ENCODE results near the gene SS18L1.

The SS18L1 gene

GRCh38 chr20:62158088-62158400 lies 14.5 kb downstream of the SS18L1 start:
- DNase-seq = no peak

- no peak for DNase-seq
Measured at GRCh38 chr20:62158541-62158940, 15.0 kb downstream of the SS18L1 start.

- DNase-seq = no peak
Measured at GRCh38 chr20:62159052-62159451, 15.5 kb downstream of the SS18L1 start.

- DNase-seq = no peak
Measured at GRCh38 chr20:62159839-62160238, 16.3 kb downstream of the SS18L1 start.

GRCh38 chr20:62160253-62160652 lies 16.7 kb downstream of the SS18L1 start:
- no peak for DNase-seq

- DNase-seq = no peak
Measured at GRCh38 chr20:62160876-62161275, 17.3 kb downstream of the SS18L1 start.

GRCh38 chr20:62161347-62161746 lies 17.8 kb downstream of the SS18L1 start:
- no peak for DNase-seq

- DNase-seq = no peak
Measured at GRCh38 chr20:62162765-62163484, 19.4 kb downstream of the SS18L1 start.

- no peak for DNase-seq
Measured at GRCh38 chr20:62163485-62163865, 19.9 kb downstream of the SS18L1 start.

GRCh38 chr20:62163986-62164762 lies 20.6 kb downstream of the SS18L1 start:
- DNase-seq = no peak

- DNase-seq = no peak
Measured at GRCh38 chr20:62164879-62165761, 21.6 kb downstream of the SS18L1 start.

GRCh38 chr20:62165762-62166399 lies 22.3 kb downstream of the SS18L1 start:
- DNase-seq = no peak

- no peak for DNase-seq
Measured at GRCh38 chr20:62167474-62167873, 23.9 kb downstream of the SS18L1 start.

- no peak for DNase-seq
Measured at GRCh38 chr20:62168061-62168460, 24.5 kb downstream of the SS18L1 start.

GRCh38 chr20:62168890-62169435 lies 25.4 kb downstream of the SS18L1 start:
- no peak for DNase-seq

- DNase-seq = no peak
Measured at GRCh38 chr20:62170536-62170935, 27.0 kb downstream of the SS18L1 start.

- DNase-seq = no peak
Measured at GRCh38 chr20:62171245-62171644, 27.7 kb downstream of the SS18L1 start.

GRCh38 chr20:62172666-62173065 lies 29.1 kb downstream of the SS18L1 start:
- no peak for DNase-seq

- DNase-seq = no peak
Measured at GRCh38 chr20:62174021-62174804, 30.6 kb downstream of the SS18L1 start.

GRCh38 chr20:62174870-62175624 lies 31.5 kb downstream of the SS18L1 start:
- DNase-seq = no peak

- no peak for DNase-seq
Measured at GRCh38 chr20:62175711-62176110, 32.1 kb downstream of the SS18L1 start.
